ENCODE measurements around the gene AP4S1. TPM values are rescaled to one million over a fixed set of nuclear protein-coding genes. Genes with fewer than 3 reads are reported as not detected.

AP4S1 gene
- total RNA-seq, 1 experiment from 2014 or later, result 8.3 TPM

DNA sequence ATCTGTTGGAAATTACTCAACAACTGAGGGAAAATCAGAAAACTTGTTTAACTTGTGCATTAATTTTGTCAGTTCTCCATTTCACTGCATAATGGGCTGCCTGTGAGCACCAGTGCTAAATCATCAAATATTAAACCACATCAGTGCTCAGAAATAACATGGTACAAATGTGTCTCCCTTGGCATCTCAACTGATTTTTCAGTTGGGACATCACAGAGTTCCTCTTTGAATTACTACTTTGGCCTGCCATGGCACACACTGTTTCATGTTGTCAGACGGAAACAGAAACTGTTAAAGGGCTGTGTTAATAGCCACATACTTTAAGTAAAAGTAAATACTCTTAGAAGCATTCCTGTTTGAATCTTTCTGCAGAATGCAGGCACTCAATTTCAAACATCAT, 42.8 kb downstream of the AP4S1 start:
- DNase-seq, result no peak
- H3K27me3 Mint-ChIP-seq (ENCODE audit: unreplicated experiment), result no peaks in the 10 kb centered on the region
- H3K27ac Mint-ChIP-seq (ENCODE audit: unreplicated experiment), result no peak overlapping the region
- TF ChIP-seq, protein P1, sequence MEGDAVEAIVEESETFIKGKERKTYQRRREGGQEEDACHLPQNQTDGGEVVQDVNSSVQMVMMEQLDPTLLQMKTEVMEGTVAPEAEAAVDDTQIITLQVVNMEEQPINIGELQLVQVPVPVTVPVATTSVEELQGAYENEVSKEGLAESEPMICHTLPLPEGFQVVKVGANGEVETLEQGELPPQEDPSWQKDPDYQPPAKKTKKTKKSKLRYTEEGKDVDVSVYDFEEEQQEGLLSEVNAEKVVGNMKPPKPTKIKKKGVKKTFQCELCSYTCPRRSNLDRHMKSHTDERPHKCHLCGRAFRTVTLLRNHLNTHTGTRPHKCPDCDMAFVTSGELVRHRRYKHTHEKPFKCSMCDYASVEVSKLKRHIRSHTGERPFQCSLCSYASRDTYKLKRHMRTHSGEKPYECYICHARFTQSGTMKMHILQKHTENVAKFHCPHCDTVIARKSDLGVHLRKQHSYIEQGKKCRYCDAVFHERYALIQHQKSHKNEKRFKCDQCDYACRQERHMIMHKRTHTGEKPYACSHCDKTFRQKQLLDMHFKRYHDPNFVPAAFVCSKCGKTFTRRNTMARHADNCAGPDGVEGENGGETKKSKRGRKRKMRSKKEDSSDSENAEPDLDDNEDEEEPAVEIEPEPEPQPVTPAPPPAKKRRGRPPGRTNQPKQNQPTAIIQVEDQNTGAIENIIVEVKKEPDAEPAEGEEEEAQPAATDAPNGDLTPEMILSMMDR (IDR thresholded peaks at IDR 0.05; ENCODE audit: unreplicated experiment), result no peak
- H3K9me3 Mint-ChIP-seq (ENCODE audit: low read depth, unreplicated experiment), result no peaks in the 10 kb centered on the region
- peaks cover 5% of the 10 kb centered on the region for H3K4me1 Mint-ChIP-seq (ENCODE audit: low read depth, unreplicated experiment)
- no peak overlapping the region for H3K4me3 Mint-ChIP-seq (ENCODE audit: low read depth, unreplicated experiment)
- no TSS peak for BruUV-seq (replicated peaks)
- peaks cover 5% of the 10 kb centered on the region for H3K36me3 Mint-ChIP-seq (ENCODE audit: insufficient read depth, unreplicated experiment)
- CTCF ChIA-PET, result interaction anchor here (1.0 kb wide), 1 partner anchor 9 kb away, joined by 3 read pairs; no protein-coding TSS in a partner anchor
- intact Hi-C loops (cut with micrococcal nuclease; ENCODE audit: unreplicated experiment), result no loop called here

- CTCF ChIA-PET, result interaction anchor here (1.0 kb wide), 1 partner anchor 10 kb away, joined by 3 read pairs; no protein-coding TSS in a partner anchor
- DNase-seq, result no peak
- Mint-ChIP-seq H3K4me1 (ENCODE audit: low read depth, unreplicated experiment) (peaks cover 5% of the 10 kb centered on the region), H3K4me3 (ENCODE audit: low read depth, unreplicated experiment) (no peak overlapping the region), H3K9me3 (ENCODE audit: low read depth, unreplicated experiment) (no peaks in the 10 kb centered on the region), H3K27me3 (ENCODE audit: unreplicated experiment) (no peaks in the 10 kb centered on the region), H3K36me3 (ENCODE audit: insufficient read depth, unreplicated experiment) (peaks cover 5% of the 10 kb centered on the region), H3K27ac (ENCODE audit: unreplicated experiment) (no peak overlapping the region)
- intact Hi-C loops (cut with micrococcal nuclease; ENCODE audit: unreplicated experiment), result no loop called here
- TF ChIP-seq, protein P1 (IDR thresholded peaks at IDR 0.05; ENCODE audit: unreplicated experiment), result no peak
- BruUV-seq (replicated peaks), result no TSS peak
These were observed 43.9 kb downstream of the AP4S1 start for GRCh38 chr14:31069343-31069742.

DNA sequence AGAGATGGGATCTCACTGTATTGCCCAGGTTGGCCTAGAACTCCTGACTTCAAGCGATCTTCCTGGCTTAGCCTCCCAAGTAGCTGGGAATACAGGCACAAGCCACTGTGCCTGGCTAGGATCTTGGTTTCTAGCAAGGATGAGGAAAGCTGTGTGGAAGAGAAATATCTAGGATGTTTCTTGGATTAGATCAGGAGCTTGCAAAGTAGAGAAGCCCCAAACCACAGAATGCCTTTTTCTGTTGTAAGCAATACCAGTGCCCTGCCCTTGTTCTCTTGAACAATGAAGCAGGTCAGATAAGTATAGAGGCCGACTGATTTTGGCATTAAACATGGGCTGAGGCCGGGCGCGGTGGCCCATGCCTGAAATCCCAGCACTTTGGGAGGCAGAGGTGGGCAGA, 45.0 kb downstream of the AP4S1 start:
- peaks cover 5% of the 10 kb centered on the region for H3K4me1 Mint-ChIP-seq (ENCODE audit: low read depth, unreplicated experiment)
- TF ChIP-seq, protein P1 (IDR thresholded peaks at IDR 0.05; ENCODE audit: unreplicated experiment), result no peak
- peaks cover 5% of the 10 kb centered on the region for H3K36me3 Mint-ChIP-seq (ENCODE audit: insufficient read depth, unreplicated experiment)
- H3K9me3 Mint-ChIP-seq (ENCODE audit: low read depth, unreplicated experiment), result peaks cover 4% of the 10 kb centered on the region
- DNase-seq, result no peak
- BruUV-seq (replicated peaks), result no TSS peak
- no peaks in the 10 kb centered on the region for H3K27me3 Mint-ChIP-seq (ENCODE audit: unreplicated experiment)
- intact Hi-C loops (cut with micrococcal nuclease; ENCODE audit: unreplicated experiment), result no loop called here
- no peak overlapping the region for H3K4me3 Mint-ChIP-seq (ENCODE audit: low read depth, unreplicated experiment)
- CTCF ChIA-PET, result no interaction called here
- no peak overlapping the region for H3K27ac Mint-ChIP-seq (ENCODE audit: unreplicated experiment)

DNA sequence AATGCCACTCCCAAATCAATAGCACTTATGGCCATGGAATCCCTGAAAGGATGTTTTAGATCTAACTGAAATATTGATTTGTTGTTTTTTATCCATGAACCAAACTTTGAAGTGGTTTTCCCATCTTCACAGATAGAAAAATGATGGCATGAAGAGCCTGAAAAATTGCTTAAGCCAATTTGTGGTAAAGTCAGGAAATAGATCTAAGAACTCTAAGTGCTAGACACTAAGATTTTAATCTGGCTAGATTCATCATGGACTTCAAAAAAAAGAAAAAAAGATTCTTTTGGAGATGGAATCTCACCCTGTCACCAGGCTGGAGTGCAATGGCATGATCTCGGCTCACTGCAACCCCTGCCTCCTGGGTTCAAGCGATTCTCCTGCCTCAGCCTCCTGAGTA, 45.7 kb downstream of the AP4S1 start:
- no peak overlapping the region for H3K27ac Mint-ChIP-seq (ENCODE audit: unreplicated experiment)
- H3K36me3 Mint-ChIP-seq (ENCODE audit: insufficient read depth, unreplicated experiment), result peaks cover 5% of the 10 kb centered on the region
- CTCF ChIA-PET, result no interaction called here
- no peaks in the 10 kb centered on the region for H3K27me3 Mint-ChIP-seq (ENCODE audit: unreplicated experiment)
- no peak overlapping the region for H3K4me3 Mint-ChIP-seq (ENCODE audit: low read depth, unreplicated experiment)
- TF ChIP-seq, protein P1 (IDR thresholded peaks at IDR 0.05; ENCODE audit: unreplicated experiment), result no peak
- peaks cover 4% of the 10 kb centered on the region for H3K9me3 Mint-ChIP-seq (ENCODE audit: low read depth, unreplicated experiment)
- no TSS peak for BruUV-seq (replicated peaks)
- DNase-seq, result no peak
- peaks cover 2% of the 10 kb centered on the region for H3K4me1 Mint-ChIP-seq (ENCODE audit: low read depth, unreplicated experiment)
- intact Hi-C loops (cut with micrococcal nuclease; ENCODE audit: unreplicated experiment), result no loop called here
